HepG2 (cell line): Measurements from ENCODE around the gene ADAT3. TPM values are rescaled to one million over a fixed set of nuclear protein-coding genes. Genes with fewer than 3 reads are reported as not detected.

Source experiments
- ELF1 ChIP-seq: sonication (generic); formaldehyde crosslinking; IDR thresholded peaks from 2 replicates; pipeline ENCODE4 v1.4.0; 2020; ENCODE audit warnings: missing genetic modification reagents
- GLI4 ChIP-seq: sonication (generic); formaldehyde crosslinking; IDR thresholded peaks from 2 replicates; pipeline ENCODE4 v1.5.1; 2020; ENCODE audit warnings: missing genetic modification reagents, mild to moderate bottlenecking, moderate library complexity, borderline replicate concordance
- GPN1 ChIP-seq: sonication (generic); formaldehyde crosslinking; IDR thresholded peaks from 2 replicates; pipeline ENCODE4 v1.5.1; 2020; ENCODE audit warnings: missing genetic modification reagents, borderline replicate concordance
- MTF2 ChIP-seq: sonication (generic); formaldehyde crosslinking; IDR thresholded peaks from 2 replicates; pipeline ENCODE4 v1.5.0; 2020; ENCODE audit warnings: missing genetic modification reagents, borderline replicate concordance
- NR3C1 ChIP-seq: sonication (generic); formaldehyde crosslinking; IDR thresholded peaks from 2 replicates; pipeline ENCODE4 v1.4.0; 2020; ENCODE audit warnings: missing genetic modification reagents
- ONECUT2 ChIP-seq: sonication (generic); formaldehyde crosslinking; IDR thresholded peaks from 2 replicates; pipeline ENCODE4 v1.4.0; 2020; ENCODE audit warnings: missing genetic modification reagents
- PREB ChIP-seq: sonication (generic); formaldehyde crosslinking; IDR thresholded peaks from 2 replicates; pipeline ENCODE4 v1.4.0; 2020; ENCODE audit warnings: missing genetic modification reagents
- REXO4 ChIP-seq: sonication (generic); formaldehyde crosslinking; IDR thresholded peaks from 2 replicates; pipeline ENCODE4 v1.8.0; 2022; ENCODE audit warnings: missing genetic modification reagents, mild to moderate bottlenecking, borderline replicate concordance
- TMF1 ChIP-seq: sonication (generic); formaldehyde crosslinking; IDR thresholded peaks from 2 replicates; pipeline ENCODE4 v1.8.1; 2022; ENCODE audit warnings: low read depth, missing genetic modification reagents
- TOPORS ChIP-seq: sonication (generic); formaldehyde crosslinking; IDR thresholded peaks from 2 replicates; pipeline ENCODE4 v1.8.0; 2023; ENCODE audit warnings: mild to moderate bottlenecking, missing genetic modification reagents
- ZMYM2 ChIP-seq: sonication (generic); formaldehyde crosslinking; IDR thresholded peaks from 2 replicates; pipeline ENCODE4 v1.8.0; 2022; ENCODE audit warnings: mild to moderate bottlenecking, missing genetic modification reagents
- ZNF3 ChIP-seq: IDR thresholded peaks from 2 replicates; pipeline ENCODE4 v1.7.0; 2017; ENCODE audit warnings: inconsistent platforms
- ZNF407 ChIP-seq: sonication (generic); formaldehyde crosslinking; IDR thresholded peaks from one replicate; pipeline ENCODE4 v1.5.1; 2020; ENCODE audit warnings: mild to moderate bottlenecking, missing genetic modification reagents; ENCODE audit errors: not compliant biosample characterization
- ZNF646 ChIP-seq: sonication (generic); formaldehyde crosslinking; IDR thresholded peaks from 2 replicates; pipeline ENCODE4 v1.9.0; 2021; ENCODE audit warnings: mild to moderate bottlenecking, missing genetic modification reagents
- polyA plus RNA-seq, 8 experiments: library from polyadenylated mRNA; depleted of rRNA in 3 of 8; stranded (reverse) in 7 of 8; unstranded in 1 of 8; fragments of >200 nt; fragmentation: Illumina TruSeq in 4 of 8; extraction: Trizol in 4 of 8; gene quantifications; 2 replicates each; pipeline versions ENCODE4 v1.2.1 to v1.2.3, GENCODE V29; 2011 to 2016; ENCODE audit warnings: low read depth in 4 of 8, missing spikeins in 1 of 8, mixed read lengths in 1 of 8; ENCODE audit not compliant: insufficient read depth in 1 of 8
- total RNA-seq, 5 experiments: library from RNA; depleted of rRNA; stranded (reverse); fragments of >200 nt; fragmentation: Illumina TruSeq; extraction: Trizol; gene quantifications; 2 replicates each; pipeline ENCODE4 v1.2.3, GENCODE V29; 2016; ENCODE audit warnings: low read depth in 1 of 5

The ADAT3 gene
- total and polyA plus RNA-seq, 2 of the 13 experiments (the other 11 are each of a cell fraction or from before 2014, with no cell fraction given) = 0.95 to 3.5 TPM

GRCh38 chr19:1864480-1865171, 40.6 kb upstream of the ADAT3 start (continued):
- no peak for TF ChIP-seq ZNF407
- TF ChIP-seq GPN1 (CRISPR knock-in tag) = no peak
- no peak for TF ChIP-seq TMF1 (CRISPR knock-in tag)
- no peak for TF ChIP-seq REXO4
- no peak for TF ChIP-seq GLI4 (CRISPR knock-in tag)
- TF ChIP-seq ZMYM2 = no peak
- no peak for TF ChIP-seq ELF1
- TF ChIP-seq ZNF3 (CRISPR knock-in tag) = no peak
- no peak; the same call in 1 of the 2 replicates for TF ChIP-seq MTF2 (CRISPR knock-in tag)
- TF ChIP-seq NR3C1 = no peak
- no peak for TF ChIP-seq TOPORS (CRISPR knock-in tag)
- TF ChIP-seq ZNF646 (CRISPR knock-in tag) = no peak
- TF ChIP-seq PREB (CRISPR knock-in tag) = no peak
- TF ChIP-seq ONECUT2 (CRISPR knock-in tag) = no peak
